ENCODE measurements around the gene RIC8B.

The RIC8B gene

GRCh38 chr12:106907846-106908245, 133.4 kb downstream of the RIC8B start:
- TF ChIP-seq, protein P1, sequence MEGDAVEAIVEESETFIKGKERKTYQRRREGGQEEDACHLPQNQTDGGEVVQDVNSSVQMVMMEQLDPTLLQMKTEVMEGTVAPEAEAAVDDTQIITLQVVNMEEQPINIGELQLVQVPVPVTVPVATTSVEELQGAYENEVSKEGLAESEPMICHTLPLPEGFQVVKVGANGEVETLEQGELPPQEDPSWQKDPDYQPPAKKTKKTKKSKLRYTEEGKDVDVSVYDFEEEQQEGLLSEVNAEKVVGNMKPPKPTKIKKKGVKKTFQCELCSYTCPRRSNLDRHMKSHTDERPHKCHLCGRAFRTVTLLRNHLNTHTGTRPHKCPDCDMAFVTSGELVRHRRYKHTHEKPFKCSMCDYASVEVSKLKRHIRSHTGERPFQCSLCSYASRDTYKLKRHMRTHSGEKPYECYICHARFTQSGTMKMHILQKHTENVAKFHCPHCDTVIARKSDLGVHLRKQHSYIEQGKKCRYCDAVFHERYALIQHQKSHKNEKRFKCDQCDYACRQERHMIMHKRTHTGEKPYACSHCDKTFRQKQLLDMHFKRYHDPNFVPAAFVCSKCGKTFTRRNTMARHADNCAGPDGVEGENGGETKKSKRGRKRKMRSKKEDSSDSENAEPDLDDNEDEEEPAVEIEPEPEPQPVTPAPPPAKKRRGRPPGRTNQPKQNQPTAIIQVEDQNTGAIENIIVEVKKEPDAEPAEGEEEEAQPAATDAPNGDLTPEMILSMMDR (IDR thresholded peaks at IDR 0.05; ENCODE audit: low read depth, low read length) = no peak
- H3K36me3 ChIP-seq = no peaks in the 10 kb centered on the region
- no peak overlapping the region for H3K4me3 ChIP-seq (ENCODE audit: low read depth, low read length)
- H3K9me3 ChIP-seq = no peaks in the 10 kb centered on the region
- no peaks in the 10 kb centered on the region for H3K4me1 ChIP-seq
- DNase-seq = no peak
- H3K27me3 ChIP-seq = peaks cover 5% of the 10 kb centered on the region; the same call in 1 of the 2 replicates

DNA sequence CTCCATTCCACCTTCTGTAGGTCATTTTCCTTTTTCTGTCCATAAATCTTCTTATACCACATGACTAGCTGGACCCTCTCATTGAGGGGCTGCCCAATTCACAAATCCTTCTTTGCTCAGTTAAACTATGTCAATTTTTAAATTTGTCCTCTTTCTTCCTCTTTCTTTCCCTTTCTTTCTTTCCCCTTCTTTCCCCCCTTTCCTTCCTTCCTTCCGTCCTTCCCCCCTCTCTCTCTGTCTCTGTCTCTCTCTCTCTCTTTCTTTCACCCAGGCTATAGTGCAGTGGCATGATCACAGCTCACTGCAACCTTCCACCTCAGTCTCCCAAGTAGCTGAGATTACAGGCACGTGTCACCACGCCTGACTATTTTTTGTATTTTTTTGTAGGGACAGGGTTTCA, 134.1 kb downstream of the RIC8B start:
- H3K27me3 ChIP-seq = no peaks in the 10 kb centered on the region
- no peak for DNase-seq
- H3K4me1 ChIP-seq = no peaks in the 10 kb centered on the region
- TF ChIP-seq, protein P1 (IDR thresholded peaks at IDR 0.05; ENCODE audit: low read depth, low read length) = no peak
- no peaks in the 10 kb centered on the region for H3K9me3 ChIP-seq
- no peak overlapping the region for H3K4me3 ChIP-seq (ENCODE audit: low read depth, low read length)
- H3K36me3 ChIP-seq = no peaks in the 10 kb centered on the region

DNA sequence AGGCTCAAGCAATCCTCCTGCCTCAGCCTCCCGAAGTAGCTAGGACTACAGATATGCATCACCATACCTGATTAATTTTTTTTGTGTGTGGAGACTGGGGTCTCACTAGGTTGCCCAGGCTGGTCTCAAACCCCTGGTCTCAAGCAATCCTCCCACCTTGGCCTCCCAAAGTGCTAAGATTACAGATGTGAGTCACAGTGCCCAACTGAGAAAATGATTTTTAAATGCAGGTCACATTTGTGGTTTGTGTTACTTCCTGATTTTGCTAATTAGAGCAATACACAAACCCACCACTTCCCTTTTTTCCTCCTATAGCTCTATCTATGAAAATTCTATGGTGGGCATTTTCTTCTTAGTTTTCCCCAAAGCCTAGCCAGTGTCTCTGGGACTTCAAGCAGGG, 135.7 kb downstream of the RIC8B start:
- Histone ChIP-seq H3K9me3 (no peaks in the 10 kb centered on the region), H3K4me3 (ENCODE audit: low read depth, low read length) (no peak overlapping the region), H3K36me3 (no peaks in the 10 kb centered on the region), H3K27me3 (no peaks in the 10 kb centered on the region), H3K4me1 (no peaks in the 10 kb centered on the region)
- TF ChIP-seq, protein P1 (IDR thresholded peaks at IDR 0.05; ENCODE audit: low read depth, low read length) = no peak
- DNase-seq = no peak

DNA sequence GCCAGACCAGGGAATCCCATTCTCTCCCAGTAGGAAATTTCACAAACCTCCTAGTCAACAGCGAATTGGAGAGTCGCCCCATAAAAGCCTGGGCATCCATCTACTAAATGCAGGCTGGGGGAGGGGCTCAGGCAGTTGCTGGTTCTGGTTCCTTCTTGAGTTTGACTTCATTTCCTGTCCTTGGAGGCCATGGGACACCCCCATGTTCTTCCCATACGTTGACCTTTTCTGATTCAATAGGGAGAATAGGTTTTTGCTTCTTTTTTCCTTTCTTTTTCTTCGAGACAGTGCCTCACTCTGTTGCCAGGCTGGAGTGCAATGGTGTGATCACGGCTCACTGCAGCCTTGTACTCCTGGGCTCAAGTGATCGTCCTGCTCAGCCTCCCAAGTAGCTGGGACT, 137.1 kb downstream of the RIC8B start:
- H3K9me3 ChIP-seq = no peaks in the 10 kb centered on the region
- no peak overlapping the region for H3K4me3 ChIP-seq (ENCODE audit: low read depth, low read length)
- no peak for DNase-seq
- H3K4me1 ChIP-seq = no peaks in the 10 kb centered on the region
- no peaks in the 10 kb centered on the region for H3K36me3 ChIP-seq
- H3K27me3 ChIP-seq = no peaks in the 10 kb centered on the region
- TF ChIP-seq, protein P1 (IDR thresholded peaks at IDR 0.05; ENCODE audit: low read depth, low read length) = no peak

GRCh38 chr12:106913456-106913855, 139.0 kb downstream of the RIC8B start:
- TF ChIP-seq, protein P1 (IDR thresholded peaks at IDR 0.05; ENCODE audit: low read depth, low read length) = no peak
- no peak overlapping the region for H3K4me3 ChIP-seq (ENCODE audit: low read depth, low read length)
- H3K36me3 ChIP-seq = no peaks in the 10 kb centered on the region
- no peaks in the 10 kb centered on the region for H3K9me3 ChIP-seq
- peaks cover 2% of the 10 kb centered on the region; the same call in 1 of the 2 replicates for H3K4me1 ChIP-seq
- H3K27me3 ChIP-seq = no peaks in the 10 kb centered on the region
- DNase-seq = no peak

DNA sequence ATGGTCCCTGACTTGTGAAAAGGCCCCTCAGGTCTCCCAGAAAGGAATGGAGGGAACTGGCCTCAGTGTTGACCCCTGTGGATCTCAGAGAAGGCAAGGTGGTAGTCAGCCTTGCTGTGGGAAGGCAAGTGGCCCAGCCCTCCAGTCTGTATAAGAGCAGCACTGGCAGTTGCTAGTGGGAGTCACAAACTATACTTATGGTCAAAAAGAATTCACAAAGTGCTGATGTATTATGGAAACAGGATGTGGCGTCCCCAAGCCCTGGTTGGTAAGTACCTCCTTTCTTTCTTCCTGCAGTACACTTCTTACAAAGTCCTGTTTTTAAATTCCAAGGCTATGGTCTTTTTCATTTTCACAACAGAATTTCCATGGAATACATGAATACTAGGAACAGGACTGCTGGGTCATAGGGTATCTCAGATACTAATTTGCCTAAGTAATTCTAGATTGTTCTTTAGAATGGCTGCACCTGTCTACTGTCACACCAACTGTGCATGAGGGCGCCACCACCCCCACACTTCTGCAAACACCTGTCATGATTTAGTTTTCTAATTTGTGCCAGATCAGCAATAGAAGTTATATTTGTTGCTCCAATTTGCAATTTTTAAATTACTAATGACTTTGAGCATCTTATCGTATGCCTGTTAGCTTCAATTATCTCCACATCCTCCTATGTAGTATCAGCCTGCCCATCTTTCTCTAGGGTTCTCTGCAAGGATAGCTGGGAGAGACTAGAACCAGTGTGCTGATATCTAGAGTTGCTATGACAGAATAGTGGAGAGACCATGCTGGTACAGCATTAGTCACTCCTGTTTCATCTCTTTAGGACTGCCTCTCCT, 140.5 kb downstream of the RIC8B start:
- H3K4me1 ChIP-seq = peaks cover 6% of the 10 kb centered on the region; the same call in 1 of the 2 replicates
- DNase-seq = no peak
- H3K4me3 ChIP-seq (ENCODE audit: low read depth, low read length) = no peak overlapping the region
- no peaks in the 10 kb centered on the region for H3K36me3 ChIP-seq
- no peaks in the 10 kb centered on the region for H3K9me3 ChIP-seq
- TF ChIP-seq, protein P1 (IDR thresholded peaks at IDR 0.05; ENCODE audit: low read depth, low read length) = no peak
- H3K27me3 ChIP-seq = peaks cover 2% of the 10 kb centered on the region

Data from BE2C (cell line).